ENCODE data around the gene PIP5K1C.

PIP5K1C gene

GRCh38 chr19:3723883-3724282 is 23.6 kb upstream of the PIP5K1C start:
- Histone ChIP-seq H3K36me3 (ENCODE audit: insufficient read depth, low read length) (no peaks in the 10 kb centered on the region), H3K27ac (ENCODE audit: low read length) (no peak overlapping the region), H3K9me3 (ENCODE audit: insufficient read depth, low read length, severe bottlenecking) (no peaks in the 10 kb centered on the region), H4K20me1 (ENCODE audit: insufficient read depth, low read length) (no peaks in the 10 kb centered on the region), H3K79me2 (ENCODE audit: insufficient read depth, low read length) (no peaks in the 10 kb centered on the region), H2AFZ (ENCODE audit: low read depth, low read length) (no peak overlapping the region), H3K4me3 (ENCODE audit: low read depth in 1 of 2, low read length in 2 of 2) (no peak overlapping the region), H3K4me2 (ENCODE audit: insufficient read depth, low read length) (no peak overlapping the region), H3K9ac (ENCODE audit: low read depth, low read length) (no peak overlapping the region), H3K4me1 (ENCODE audit: insufficient read depth, low read length) (peaks cover 3% of the 10 kb centered on the region; the same call in 1 of the 2 replicates), H3K27me3 (ENCODE audit: insufficient read depth, low read length, poor library complexity) (peaks cover 27% of the 10 kb centered on the region)
- no peak for TF ChIP-seq EZH2 (IDR thresholded peaks at IDR 0.05; ENCODE audit: borderline replicate concordance, low read depth, low read length, severe bottlenecking)
- DNase-seq (no peak), ATAC-seq (ENCODE audit: insufficient read depth, low read depth) (no peak; the same call in 2 of the 3 replicates)

GRCh38 chr19:3723110-3723488 is 22.8 kb upstream of the PIP5K1C start:
- TF ChIP-seq CTCF (IDR thresholded peaks at IDR 0.05; ENCODE audit: borderline replicate concordance, extremely low read depth, low read length, poor library complexity, severe bottlenecking) (no peak), EZH2 (IDR thresholded peaks at IDR 0.05; ENCODE audit: borderline replicate concordance, low read depth, low read length, severe bottlenecking) (no peak)

GRCh38 chr19:3722443-3723109 is 22.3 kb upstream of the PIP5K1C start:
- H3K9ac ChIP-seq (ENCODE audit: low read depth, low read length) = no peak overlapping the region
- no peak overlapping the region for H3K4me3 ChIP-seq (ENCODE audit: low read depth in 1 of 2, low read length in 2 of 2)
- no peaks in the 10 kb centered on the region for H3K36me3 ChIP-seq (ENCODE audit: insufficient read depth, low read length)
- H3K9me3 ChIP-seq (ENCODE audit: insufficient read depth, low read length, severe bottlenecking) = no peaks in the 10 kb centered on the region
- H2AFZ ChIP-seq (ENCODE audit: low read depth, low read length) = no peak overlapping the region
- H3K4me1 ChIP-seq (ENCODE audit: insufficient read depth, low read length) = peaks cover 3% of the 10 kb centered on the region; the same call in 1 of the 2 replicates
- no peak for ATAC-seq (ENCODE audit: insufficient read depth, low read depth)
- H4K20me1 ChIP-seq (ENCODE audit: insufficient read depth, low read length) = no peaks in the 10 kb centered on the region
- H3K27me3 ChIP-seq (ENCODE audit: insufficient read depth, low read length, poor library complexity) = peaks cover 27% of the 10 kb centered on the region
- H3K4me2 ChIP-seq (ENCODE audit: insufficient read depth, low read length) = no peak overlapping the region
- no peaks in the 10 kb centered on the region for H3K79me2 ChIP-seq (ENCODE audit: insufficient read depth, low read length)
- TF ChIP-seq CTCF (IDR thresholded peaks at IDR 0.05; ENCODE audit: borderline replicate concordance, extremely low read depth, low read length, poor library complexity, severe bottlenecking) (no peak), EZH2 (IDR thresholded peaks at IDR 0.05; ENCODE audit: borderline replicate concordance, low read depth, low read length, severe bottlenecking) (no peak)
- DNase-seq = no peak
- H3K27ac ChIP-seq (ENCODE audit: low read length) = no peak overlapping the region

More at GRCh38 chr19:3723110-3723488, 22.8 kb upstream of the PIP5K1C start:
- Histone ChIP-seq H3K4me1 (ENCODE audit: insufficient read depth, low read length) (peaks cover 3% of the 10 kb centered on the region; the same call in 1 of the 2 replicates), H3K27ac (ENCODE audit: low read length) (no peak overlapping the region), H2AFZ (ENCODE audit: low read depth, low read length) (no peak overlapping the region), H3K4me3 (ENCODE audit: low read depth in 1 of 2, low read length in 2 of 2) (no peak overlapping the region), H3K27me3 (ENCODE audit: insufficient read depth, low read length, poor library complexity) (peaks cover 27% of the 10 kb centered on the region), H4K20me1 (ENCODE audit: insufficient read depth, low read length) (no peaks in the 10 kb centered on the region), H3K9ac (ENCODE audit: low read depth, low read length) (no peak overlapping the region), H3K79me2 (ENCODE audit: insufficient read depth, low read length) (no peaks in the 10 kb centered on the region), H3K36me3 (ENCODE audit: insufficient read depth, low read length) (no peaks in the 10 kb centered on the region), H3K4me2 (ENCODE audit: insufficient read depth, low read length) (no peak overlapping the region), H3K9me3 (ENCODE audit: insufficient read depth, low read length, severe bottlenecking) (no peaks in the 10 kb centered on the region)
- DNase-seq = no peak
- no peak for ATAC-seq (ENCODE audit: insufficient read depth, low read depth)

- no peak for DNase-seq
- no peaks in the 10 kb centered on the region for H3K36me3 ChIP-seq (ENCODE audit: insufficient read depth, low read length)
- peak overlapping the region; percentile 19; the same call in 1 of the 2 replicates for H3K4me2 ChIP-seq (ENCODE audit: insufficient read depth, low read length)
- no peak overlapping the region for H3K27ac ChIP-seq (ENCODE audit: low read length)
- no peak overlapping the region for H2AFZ ChIP-seq (ENCODE audit: low read depth, low read length)
- H3K4me3 ChIP-seq (ENCODE audit: low read depth in 1 of 2, low read length in 2 of 2) = no peak overlapping the region
- TF ChIP-seq EZH2 (IDR thresholded peaks at IDR 0.05; ENCODE audit: borderline replicate concordance, low read depth, low read length, severe bottlenecking) = peak; percentile 29
- no peak for TF ChIP-seq CTCF (IDR thresholded peaks at IDR 0.05; ENCODE audit: borderline replicate concordance, extremely low read depth, low read length, poor library complexity, severe bottlenecking)
- H3K79me2 ChIP-seq (ENCODE audit: insufficient read depth, low read length) = no peaks in the 10 kb centered on the region
- no peak for ATAC-seq (ENCODE audit: insufficient read depth, low read depth)
- peaks cover 27% of the 10 kb centered on the region for H3K27me3 ChIP-seq (ENCODE audit: insufficient read depth, low read length, poor library complexity)
- H4K20me1 ChIP-seq (ENCODE audit: insufficient read depth, low read length) = no peaks in the 10 kb centered on the region
- peaks cover 3% of the 10 kb centered on the region; the same call in 1 of the 2 replicates for H3K4me1 ChIP-seq (ENCODE audit: insufficient read depth, low read length)
- no peak overlapping the region for H3K9ac ChIP-seq (ENCODE audit: low read depth, low read length)
- H3K9me3 ChIP-seq (ENCODE audit: insufficient read depth, low read length, severe bottlenecking) = no peaks in the 10 kb centered on the region
These were observed 21.7 kb upstream of the PIP5K1C start for GRCh38 chr19:3721887-3722442.
